Stomach (tissue), 4 donors: ENCODE results near the gene ATP6V1C2.

ENCODE experiments used
- EP300 ChIP-seq: sonication (generic); formaldehyde crosslinking; IDR thresholded peaks from one replicate; pipeline ENCODE4 v1.6.1; 2017; ENCODE audit warnings: antibody characterized with exemption
- POLR2A ChIP-seq, 4 donors: fragments of 450-650 bp; IDR thresholded peaks; one replicate each; pipeline ENCODE4 v1.6.1; 2016; ENCODE audit warnings: antibody characterized with exemption in 4 of 4, control low read depth in 2 of 4, mild to moderate bottlenecking in 1 of 4, moderate library complexity in 1 of 4
- POLR2AphosphoS5 ChIP-seq, 3 donors: sonication (generic); formaldehyde crosslinking; IDR thresholded peaks; one replicate each; pipeline ENCODE4 v1.6.1; 2016; ENCODE audit warnings: antibody characterized with exemption in 3 of 3
- TF ChIP-seq, protein P1 (sequence below), 7 experiments: fragments of 450-650 bp in 4 of 7; fragments of 200-600 bp in 3 of 7; sonication (generic) in 3 of 7; IDR thresholded peaks; one replicate each; pipeline ENCODE4 v1.5.1; 2016 to 2019; ENCODE audit warnings: antibody characterized with exemption in 7 of 7, control low read depth in 2 of 7, mild to moderate bottlenecking in 1 of 7

DNA sequence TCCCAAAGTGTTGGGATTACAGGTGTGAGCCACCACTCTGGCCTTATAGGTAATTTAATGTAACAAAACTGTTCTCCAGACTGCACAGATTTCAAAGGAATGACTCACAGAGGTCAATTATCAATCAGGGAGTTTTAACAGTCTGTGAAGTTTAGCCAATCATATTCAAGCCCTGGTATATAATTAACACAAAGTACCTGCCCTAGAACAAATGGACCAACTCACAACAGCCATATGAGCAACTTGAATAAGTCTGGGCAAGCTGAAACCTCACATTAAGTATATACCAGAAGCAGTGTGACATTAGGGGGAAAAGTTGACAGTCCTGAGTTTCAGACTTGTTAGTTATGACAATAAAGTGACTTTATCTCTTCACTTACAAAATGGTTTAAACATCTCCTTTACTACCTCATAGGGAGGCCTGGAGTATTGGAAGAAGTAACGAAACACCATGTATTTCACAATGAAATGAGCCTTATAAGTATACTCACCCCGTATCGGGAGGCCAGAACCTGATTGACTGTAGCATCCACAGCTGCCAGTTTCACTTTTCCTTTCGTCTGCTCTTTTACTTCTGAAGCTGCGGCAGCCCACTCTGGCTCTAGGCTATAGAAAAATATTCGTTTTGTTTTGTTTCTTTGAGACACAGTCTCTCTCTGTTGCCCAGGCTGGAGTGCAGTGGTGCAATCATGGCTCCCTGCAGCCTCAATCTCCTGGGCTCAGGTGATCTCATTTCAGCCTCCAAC, 69.0 kb downstream of the ATP6V1C2 start:
- TF ChIP-seq, protein P1, sequence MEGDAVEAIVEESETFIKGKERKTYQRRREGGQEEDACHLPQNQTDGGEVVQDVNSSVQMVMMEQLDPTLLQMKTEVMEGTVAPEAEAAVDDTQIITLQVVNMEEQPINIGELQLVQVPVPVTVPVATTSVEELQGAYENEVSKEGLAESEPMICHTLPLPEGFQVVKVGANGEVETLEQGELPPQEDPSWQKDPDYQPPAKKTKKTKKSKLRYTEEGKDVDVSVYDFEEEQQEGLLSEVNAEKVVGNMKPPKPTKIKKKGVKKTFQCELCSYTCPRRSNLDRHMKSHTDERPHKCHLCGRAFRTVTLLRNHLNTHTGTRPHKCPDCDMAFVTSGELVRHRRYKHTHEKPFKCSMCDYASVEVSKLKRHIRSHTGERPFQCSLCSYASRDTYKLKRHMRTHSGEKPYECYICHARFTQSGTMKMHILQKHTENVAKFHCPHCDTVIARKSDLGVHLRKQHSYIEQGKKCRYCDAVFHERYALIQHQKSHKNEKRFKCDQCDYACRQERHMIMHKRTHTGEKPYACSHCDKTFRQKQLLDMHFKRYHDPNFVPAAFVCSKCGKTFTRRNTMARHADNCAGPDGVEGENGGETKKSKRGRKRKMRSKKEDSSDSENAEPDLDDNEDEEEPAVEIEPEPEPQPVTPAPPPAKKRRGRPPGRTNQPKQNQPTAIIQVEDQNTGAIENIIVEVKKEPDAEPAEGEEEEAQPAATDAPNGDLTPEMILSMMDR (IDR thresholded peaks at IDR 0.05): no peak
- no peak for TF ChIP-seq POLR2A (IDR thresholded peaks at IDR 0.05)
- no peak for TF ChIP-seq EP300
- no peak for TF ChIP-seq POLR2AphosphoS5 (IDR thresholded peaks at IDR 0.05)
